Activated gamma-delta T cell (primary cell): ENCODE results near the gene CTDSPL.

Experiments
- DNase-seq: peaks from one replicate; lab custom pipeline; 2025; lab: John Stamatoyannopoulos, UW

Gene CTDSPL

GRCh38 chr3:37853691-37854413 is 7.8 kb upstream of the CTDSPL start:
- DNase-seq, result no peak

- peak; percentile 22 for DNase-seq
Measured at GRCh38 chr3:37855363-37855970, 6.2 kb upstream of the CTDSPL start.

GRCh38 chr3:37856381-37856780 is 5.3 kb upstream of the CTDSPL start:
- no peak for DNase-seq

DNA sequence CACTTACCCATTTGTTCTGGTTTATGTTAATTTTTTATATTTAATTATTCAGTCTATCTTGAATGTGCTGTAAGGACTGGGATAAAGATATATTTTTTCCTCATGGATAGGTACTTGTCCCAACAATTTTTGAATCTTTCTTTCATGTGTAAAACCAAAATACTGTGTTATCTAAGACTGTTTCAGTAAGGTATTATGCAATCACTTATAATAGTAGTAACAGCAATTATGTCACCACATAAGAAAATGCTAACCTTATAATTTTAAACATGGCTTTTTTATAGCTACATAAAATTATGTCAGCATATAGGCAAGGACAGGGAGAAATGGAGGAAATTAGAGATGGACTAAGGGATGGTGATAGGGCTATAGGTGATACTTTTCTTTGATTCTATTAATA is 2.9 kb upstream of the CTDSPL start:
- DNase-seq, result no peak

DNA sequence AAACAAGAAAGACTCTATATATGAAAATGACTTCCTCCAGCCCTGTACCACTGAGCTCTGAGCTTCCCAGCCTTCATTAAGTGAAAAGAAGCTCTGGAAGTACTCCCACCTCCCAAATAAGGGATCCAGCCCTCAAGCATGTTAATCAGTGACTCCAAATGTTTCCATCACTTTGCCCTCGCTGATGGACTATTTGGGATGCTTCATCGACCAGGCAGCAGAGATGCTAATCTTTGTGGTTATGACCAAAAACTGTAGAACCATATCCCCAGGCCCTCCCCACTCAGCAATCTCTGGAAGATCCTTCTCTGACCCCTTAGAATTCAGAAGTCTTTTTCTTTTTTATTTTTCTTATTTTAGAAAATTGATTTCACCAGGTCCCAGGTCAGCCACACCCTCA is 2.3 kb upstream of the CTDSPL start:
- no peak for DNase-seq

GRCh38 chr3:37859908-37860199 is 1.8 kb upstream of the CTDSPL start:
- no peak for DNase-seq

DNA sequence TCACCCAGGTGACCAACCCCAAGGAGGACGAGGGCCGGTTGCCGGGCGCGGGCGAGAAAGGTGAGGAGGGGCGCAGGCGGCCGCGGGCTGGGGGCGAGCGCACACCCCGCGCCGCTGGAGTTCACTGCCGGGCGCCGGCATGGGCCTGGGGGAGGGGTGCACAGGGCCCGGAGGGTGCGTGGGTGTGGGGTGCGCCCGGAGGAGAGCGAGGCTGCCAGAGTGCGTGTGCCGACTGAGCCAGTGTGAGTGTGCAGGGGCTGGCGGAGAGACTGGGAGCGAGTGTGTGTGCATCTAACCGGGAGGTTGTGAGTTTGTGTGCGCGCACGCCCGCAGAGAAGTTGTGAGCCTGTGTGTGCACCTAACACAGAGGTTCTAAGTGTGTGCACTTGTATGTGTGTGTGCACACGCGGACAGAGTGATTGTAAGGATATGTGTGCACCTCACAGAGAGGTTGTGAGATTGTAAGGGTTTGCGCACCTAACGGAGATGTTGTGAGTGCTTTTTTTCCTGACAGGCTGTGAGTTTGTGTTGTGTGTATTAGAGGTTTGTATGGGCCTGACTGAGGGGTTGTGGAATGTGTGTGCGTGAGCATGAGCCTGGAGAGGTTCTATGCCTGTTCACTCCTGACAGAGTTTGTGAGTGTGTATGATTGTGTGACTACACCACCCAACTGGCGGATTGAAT is 681 bp downstream of the CTDSPL start:
- no peak for DNase-seq

DNA sequence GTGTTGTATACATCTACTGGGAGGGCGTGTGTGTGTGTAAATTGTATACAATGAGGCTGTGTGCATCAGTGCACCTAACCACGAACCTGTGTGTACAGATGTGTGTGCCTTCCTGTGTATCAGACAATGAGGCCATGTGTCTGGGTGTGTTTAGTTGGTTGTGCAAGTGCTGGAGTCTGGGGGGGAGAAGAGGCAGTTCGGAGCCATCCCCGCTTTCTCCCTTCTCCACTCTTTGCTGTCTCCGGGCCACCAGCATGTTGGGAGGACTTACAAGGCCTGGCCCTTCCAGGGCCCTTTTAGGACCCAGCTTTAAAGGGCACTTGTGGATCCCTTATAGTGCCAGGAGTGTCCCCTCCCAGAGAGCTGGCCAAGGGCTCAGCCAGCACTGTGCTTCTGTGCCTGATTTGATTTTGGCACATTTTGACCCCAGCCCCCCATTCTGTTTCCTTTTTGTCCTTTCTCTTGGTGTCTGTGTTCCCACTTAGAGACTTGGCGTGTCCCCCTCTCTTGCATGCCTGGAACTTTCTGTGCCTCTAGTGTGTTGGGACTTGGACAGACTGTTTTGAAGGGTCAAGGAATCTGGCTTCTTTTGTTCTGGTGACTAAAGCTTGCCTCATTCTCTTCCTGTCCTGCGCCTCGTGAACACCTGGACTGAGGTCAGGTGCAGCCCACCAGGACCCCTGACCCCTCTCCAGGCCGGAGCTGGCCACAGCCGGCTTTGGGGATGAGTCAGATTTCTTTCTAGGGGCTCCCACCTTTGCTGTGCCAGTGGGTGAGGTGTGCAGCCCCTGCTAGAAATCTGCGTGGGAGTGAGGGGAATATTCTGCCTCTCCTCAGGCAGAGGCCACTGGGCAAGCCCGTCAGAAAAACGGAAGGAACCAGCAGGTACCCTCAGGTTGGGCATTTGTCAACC is 1.5 kb downstream of the CTDSPL start:
- DNase-seq, result no peak

- no peak for DNase-seq
Measured at GRCh38 chr3:37863949-37864822, 2.5 kb downstream of the CTDSPL start.

DNA sequence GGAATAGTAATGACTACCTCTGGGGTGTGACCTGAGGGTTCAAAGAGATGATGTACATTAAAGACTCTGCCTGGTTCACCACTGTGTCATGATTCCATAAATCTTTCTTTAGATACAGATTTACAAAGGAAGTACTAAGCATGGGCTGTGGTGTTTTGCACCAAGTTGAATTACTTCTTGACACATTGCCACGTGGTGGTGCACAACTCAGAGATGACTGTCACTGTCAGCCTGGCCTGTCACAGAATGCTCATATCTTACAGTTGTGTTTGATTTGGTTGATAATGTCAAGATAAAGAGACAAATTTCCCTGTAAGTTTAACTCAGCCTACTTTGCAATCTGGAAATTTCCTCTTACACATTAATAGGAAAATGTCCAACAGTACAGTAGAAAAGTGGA is 3.2 kb downstream of the CTDSPL start:
- no peak for DNase-seq

GRCh38 chr3:37867144-37867543 is 5.5 kb downstream of the CTDSPL start:
- no peak for DNase-seq

DNA sequence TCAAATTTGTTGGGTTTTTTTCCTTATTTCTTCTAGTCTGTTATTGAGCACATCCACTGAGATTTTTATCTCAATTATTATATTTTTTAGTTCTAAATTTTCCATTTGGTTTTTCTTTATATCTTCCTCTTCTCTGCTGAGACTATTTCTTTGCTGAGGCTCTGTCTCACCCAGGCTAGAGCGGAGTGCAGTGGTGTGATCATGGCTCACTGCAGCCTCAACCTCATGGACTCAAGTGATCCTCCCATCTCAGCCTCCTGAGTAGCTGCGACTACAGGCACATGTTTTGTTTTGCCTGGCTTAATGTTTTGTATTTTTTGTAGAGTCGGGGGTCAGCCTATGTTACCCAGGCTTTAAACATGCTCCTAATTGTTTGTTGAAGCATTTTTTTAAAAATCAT is 10.2 kb downstream of the CTDSPL start:
- no peak for DNase-seq

- no peak for DNase-seq
Measured at GRCh38 chr3:37872413-37873160, 10.9 kb downstream of the CTDSPL start.

GRCh38 chr3:37876279-37876678 is 14.6 kb downstream of the CTDSPL start:
- no peak for DNase-seq

- no peak for DNase-seq
Measured at GRCh38 chr3:37882711-37883110, 21.0 kb downstream of the CTDSPL start.

- no peak for DNase-seq
Measured at GRCh38 chr3:37885814-37886213, 24.1 kb downstream of the CTDSPL start.

- DNase-seq, result no peak
Measured at GRCh38 chr3:37886395-37886794, 24.7 kb downstream of the CTDSPL start.

DNA sequence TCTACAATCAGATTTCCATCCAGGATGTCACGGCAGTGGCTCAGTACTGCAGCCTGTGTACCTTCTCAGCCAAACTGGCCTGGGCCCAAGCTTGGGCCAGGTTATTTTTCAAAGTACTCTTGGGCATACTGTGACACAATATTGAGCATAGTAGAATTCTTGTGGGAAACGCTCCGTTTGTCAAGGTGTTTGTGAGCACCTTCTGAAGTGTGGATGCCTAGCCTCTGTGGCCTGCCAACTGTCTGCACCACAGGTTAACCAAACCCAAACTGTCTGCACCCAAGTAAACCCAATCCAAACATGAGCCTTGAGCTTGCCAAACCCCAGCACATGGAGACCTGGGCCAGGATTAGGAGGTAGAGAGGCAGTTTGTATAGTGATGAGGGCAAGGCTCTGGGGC is 25.4 kb downstream of the CTDSPL start:
- no peak for DNase-seq

DNA sequence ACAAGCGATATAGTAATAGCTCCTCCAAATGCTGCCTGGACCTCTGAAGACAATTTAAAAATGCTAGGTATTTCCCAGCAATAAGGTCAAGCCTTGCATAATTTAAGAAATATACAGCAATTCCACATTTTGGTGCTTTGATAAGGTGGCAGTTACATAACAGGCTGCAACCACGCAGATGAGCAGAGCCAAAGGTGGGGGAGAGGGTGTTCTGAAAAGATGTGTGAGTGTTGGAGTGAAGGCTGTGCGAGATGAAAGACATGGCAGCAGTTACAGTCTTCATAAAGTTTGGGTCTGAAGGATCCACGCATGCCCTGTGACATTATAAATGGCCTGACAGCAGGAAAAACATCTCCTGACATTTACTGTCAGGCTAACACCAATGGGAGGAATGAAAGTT is 26.1 kb downstream of the CTDSPL start:
- no peak for DNase-seq

GRCh38 chr3:37888421-37888820 is 26.7 kb downstream of the CTDSPL start:
- no peak for DNase-seq

DNA sequence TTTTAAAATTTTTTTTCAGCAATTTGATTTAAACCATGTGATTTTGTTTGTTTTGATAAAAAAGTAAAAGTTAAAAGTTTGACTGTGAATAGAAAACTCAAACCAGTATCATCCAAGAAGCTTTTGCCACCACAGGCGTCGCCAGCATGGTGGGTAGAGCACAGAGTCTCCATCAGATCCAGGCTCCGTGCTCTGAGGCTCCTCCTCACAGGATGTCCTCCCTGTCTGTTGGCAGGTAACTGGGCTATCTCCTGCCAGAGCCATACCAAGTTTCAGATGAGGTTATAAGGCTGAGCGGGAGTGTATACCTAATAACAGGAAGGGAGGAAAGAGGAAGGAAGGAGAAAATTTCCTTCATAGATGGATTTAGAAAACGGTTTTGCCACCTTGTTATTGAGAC is 28.8 kb downstream of the CTDSPL start:
- no peak for DNase-seq
